ENCODE data around the gene ATP1B3.

ATP1B3 gene

GRCh38 chr3:141875374-141875892, 1.0 kb upstream of the ATP1B3 start:
- Mint-ChIP-seq H3K27me3 (ENCODE audit: low read depth) (no peaks in the 10 kb centered on the region), H3K27ac (peak overlapping the region; percentile 51 to 93 (median 87)), H3K9me3 (no peaks in the 10 kb centered on the region), H3K36me3 (ENCODE audit: low read depth) (no peaks in the 10 kb centered on the region), H3K4me1 (peaks cover 32% of the 10 kb centered on the region), H3K4me3 (peak overlapping the region; percentile 89 to 90 (median 89))
- peak; percentile 86 to 91 (median 91) for TF ChIP-seq CTCF (IDR thresholded peaks at IDR 0.05; ENCODE audit: unreplicated experiment in 3 of 3)

- Mint-ChIP-seq H3K36me3 (ENCODE audit: low read depth) (no peaks in the 10 kb centered on the region), H3K4me1 (peaks cover 30% of the 10 kb centered on the region), H3K27ac (peak overlapping the region; percentile 51 to 93 (median 87)), H3K27me3 (ENCODE audit: low read depth) (no peaks in the 10 kb centered on the region), H3K4me3 (peak overlapping the region; percentile 89 to 90 (median 89)), H3K9me3 (no peaks in the 10 kb centered on the region)
- no peak for TF ChIP-seq CTCF (IDR thresholded peaks at IDR 0.05; ENCODE audit: unreplicated experiment in 3 of 3)
These were observed 506 bp upstream of the ATP1B3 start for GRCh38 chr3:141875893-141876380.

- Mint-ChIP-seq H3K4me3 (peak overlapping the region; percentile 92 to 97 (median 95)), H3K4me1 (peaks cover 36% of the 10 kb centered on the region), H3K36me3 (ENCODE audit: low read depth) (no peaks in the 10 kb centered on the region), H3K27ac (peak overlapping the region; percentile 79 to 92 (median 90)), H3K9me3 (no peaks in the 10 kb centered on the region), H3K27me3 (ENCODE audit: low read depth) (no peaks in the 10 kb centered on the region)
- no peak for TF ChIP-seq CTCF (IDR thresholded peaks at IDR 0.05; ENCODE audit: unreplicated experiment in 3 of 3)
These were observed 613 bp downstream of the ATP1B3 start for GRCh38 chr3:141876891-141877621.

- peaks cover 39% of the 10 kb centered on the region for H3K4me1 Mint-ChIP-seq
- TF ChIP-seq CTCF (IDR thresholded peaks at IDR 0.05; ENCODE audit: unreplicated experiment in 3 of 3) = no peak
These were observed 1.5 kb downstream of the ATP1B3 start for GRCh38 chr3:141877911-141878310.

GRCh38 chr3:141878326-141878725, 1.9 kb downstream of the ATP1B3 start:
- peak overlapping the region; percentile 79 to 92 (median 90) for H3K27ac Mint-ChIP-seq
- peaks cover 4% of the 10 kb centered on the region for H3K36me3 Mint-ChIP-seq (ENCODE audit: low read depth)
- H3K27me3 Mint-ChIP-seq (ENCODE audit: low read depth) = no peaks in the 10 kb centered on the region
- no peaks in the 10 kb centered on the region for H3K9me3 Mint-ChIP-seq
- peak overlapping the region; percentile 89 to 97 (median 95) for H3K4me3 Mint-ChIP-seq
- peaks cover 41% of the 10 kb centered on the region for H3K4me1 Mint-ChIP-seq
- no peak for TF ChIP-seq CTCF (IDR thresholded peaks at IDR 0.05; ENCODE audit: unreplicated experiment in 3 of 3)

More at GRCh38 chr3:141877911-141878310, 1.5 kb downstream of the ATP1B3 start:
- peak overlapping the region; percentile 89 to 97 (median 95) for H3K4me3 Mint-ChIP-seq
- H3K9me3 Mint-ChIP-seq = no peaks in the 10 kb centered on the region
- peak overlapping the region; percentile 79 to 92 (median 90) for H3K27ac Mint-ChIP-seq
- no peaks in the 10 kb centered on the region for H3K27me3 Mint-ChIP-seq (ENCODE audit: low read depth)
- peaks cover 2% of the 10 kb centered on the region for H3K36me3 Mint-ChIP-seq (ENCODE audit: low read depth)
